OCI-M2 (cell line): ENCODE data around the gene MALAT1.

Experiments
- DNase-seq: peaks from one replicate; lab custom pipeline; 2025; ENCODE audit not compliant: unreplicated experiment; lab: John Stamatoyannopoulos, UW

Gene MALAT1

GRCh38 chr11:65478388-65479183, 20.3 kb upstream of the MALAT1 start:
- no peak for DNase-seq

- DNase-seq: no peak
Observed at GRCh38 chr11:65479184-65480145, 19.4 kb upstream of the MALAT1 start.

- no peak for DNase-seq
Observed at GRCh38 chr11:65482306-65482850, 16.5 kb upstream of the MALAT1 start.

GRCh38 chr11:65485920-65486219, 13.0 kb upstream of the MALAT1 start:
- no peak for DNase-seq

- no peak for DNase-seq
Observed at GRCh38 chr11:65486570-65487466, 12.0 kb upstream of the MALAT1 start.

- no peak for DNase-seq
Observed at GRCh38 chr11:65487467-65488272, 11.2 kb upstream of the MALAT1 start.

- DNase-seq: no peak
Observed at GRCh38 chr11:65488273-65489034, 10.4 kb upstream of the MALAT1 start.

- no peak for DNase-seq
Observed at GRCh38 chr11:65489035-65489705, 9.7 kb upstream of the MALAT1 start.

GRCh38 chr11:65489706-65490320, 9.0 kb upstream of the MALAT1 start:
- DNase-seq: no peak

- DNase-seq: no peak
Observed at GRCh38 chr11:65491163-65491465, 7.7 kb upstream of the MALAT1 start.

- DNase-seq: no peak
Observed at GRCh38 chr11:65491614-65492386, 7.0 kb upstream of the MALAT1 start.

GRCh38 chr11:65492387-65492636, 6.5 kb upstream of the MALAT1 start:
- no peak for DNase-seq

GRCh38 chr11:65492637-65493366, 6.0 kb upstream of the MALAT1 start:
- DNase-seq: no peak

GRCh38 chr11:65493367-65494176, 5.3 kb upstream of the MALAT1 start:
- DNase-seq: no peak

GRCh38 chr11:65496304-65497140, 2.3 kb upstream of the MALAT1 start:
- DNase-seq: no peak
